Peyer's patch (tissue), 4 donors: ENCODE results near the gene LMO3.

Source experiments
- POLR2A ChIP-seq, 2 donors: fragments of 450-650 bp; IDR thresholded peaks; one replicate each; pipeline ENCODE4 v1.5.1; 2017; ENCODE audit warnings: antibody characterized with exemption in 2 of 2, mild to moderate bottlenecking in 2 of 2, moderate library complexity in 2 of 2
- TF ChIP-seq, protein P1 (sequence below), 6 experiments: fragments of 450-650 bp in 4 of 6; fragments of 200-600 bp in 2 of 6; sonication (generic) in 1 of 6; IDR thresholded peaks; one replicate each; pipeline ENCODE4 v1.5.1; 2017 to 2019; ENCODE audit warnings: antibody characterized with exemption in 6 of 6, mild to moderate bottlenecking in 3 of 6, moderate library complexity in 1 of 6

DNA sequence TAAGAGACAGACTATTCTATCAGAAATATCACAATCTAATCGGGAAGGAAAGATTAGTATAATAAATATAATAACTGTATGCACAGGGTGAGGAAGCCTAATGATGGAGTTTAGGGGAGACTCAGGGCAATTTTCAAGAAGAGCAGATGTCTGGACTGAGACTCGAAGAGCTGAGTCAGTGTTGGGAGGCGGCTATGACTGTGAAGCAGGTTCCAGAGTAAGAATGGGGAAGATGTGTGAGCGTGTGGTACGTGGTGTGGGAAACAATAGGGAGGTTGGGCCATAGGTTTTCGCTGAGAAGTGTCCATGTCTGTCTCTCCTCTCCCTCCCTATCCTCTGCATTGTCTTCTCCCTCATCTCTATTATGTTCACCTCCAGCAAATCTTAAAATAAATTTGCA, 85.6 kb downstream of the LMO3 start:
- TF ChIP-seq, protein P1, sequence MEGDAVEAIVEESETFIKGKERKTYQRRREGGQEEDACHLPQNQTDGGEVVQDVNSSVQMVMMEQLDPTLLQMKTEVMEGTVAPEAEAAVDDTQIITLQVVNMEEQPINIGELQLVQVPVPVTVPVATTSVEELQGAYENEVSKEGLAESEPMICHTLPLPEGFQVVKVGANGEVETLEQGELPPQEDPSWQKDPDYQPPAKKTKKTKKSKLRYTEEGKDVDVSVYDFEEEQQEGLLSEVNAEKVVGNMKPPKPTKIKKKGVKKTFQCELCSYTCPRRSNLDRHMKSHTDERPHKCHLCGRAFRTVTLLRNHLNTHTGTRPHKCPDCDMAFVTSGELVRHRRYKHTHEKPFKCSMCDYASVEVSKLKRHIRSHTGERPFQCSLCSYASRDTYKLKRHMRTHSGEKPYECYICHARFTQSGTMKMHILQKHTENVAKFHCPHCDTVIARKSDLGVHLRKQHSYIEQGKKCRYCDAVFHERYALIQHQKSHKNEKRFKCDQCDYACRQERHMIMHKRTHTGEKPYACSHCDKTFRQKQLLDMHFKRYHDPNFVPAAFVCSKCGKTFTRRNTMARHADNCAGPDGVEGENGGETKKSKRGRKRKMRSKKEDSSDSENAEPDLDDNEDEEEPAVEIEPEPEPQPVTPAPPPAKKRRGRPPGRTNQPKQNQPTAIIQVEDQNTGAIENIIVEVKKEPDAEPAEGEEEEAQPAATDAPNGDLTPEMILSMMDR (IDR thresholded peaks at IDR 0.05) = no peak
- TF ChIP-seq POLR2A (IDR thresholded peaks at IDR 0.05) = no peak
